Spleen (tissue), 7 donors: ENCODE results near the gene ZNF780A.

Experiments used
- CTCF ChIP-seq, 11 experiments: fragments of 200-600 bp in 7 of 11; fragments of 450-650 bp in 4 of 11; sonication (generic) in 4 of 11; IDR thresholded peaks in 8 of 11; conservative IDR thresholded peaks in 3 of 11; 1 replicate in 7 of 11; 2 replicates in 4 of 11; pipeline versions ENCODE4 v1.4.0 to v1.8.0; 2016 to 2021; ENCODE audit warnings: antibody characterized with exemption in 11 of 11, inconsistent platforms in 4 of 11, mild to moderate bottlenecking in 1 of 11
- POLR2A ChIP-seq, 3 donors: fragments of 450-650 bp; IDR thresholded peaks; one replicate each; pipeline ENCODE4 v1.5.1; 2017; ENCODE audit warnings: antibody characterized with exemption in 3 of 3, mild to moderate bottlenecking in 1 of 3
- donor health status: DM: no; HTN: no; CAD: no; lungs with moderate emphysema.
- donor health status: DM: no; HTN: no; CAD: no.
- donor health status: DM: no; HTN: no; CAD: no.

DNA sequence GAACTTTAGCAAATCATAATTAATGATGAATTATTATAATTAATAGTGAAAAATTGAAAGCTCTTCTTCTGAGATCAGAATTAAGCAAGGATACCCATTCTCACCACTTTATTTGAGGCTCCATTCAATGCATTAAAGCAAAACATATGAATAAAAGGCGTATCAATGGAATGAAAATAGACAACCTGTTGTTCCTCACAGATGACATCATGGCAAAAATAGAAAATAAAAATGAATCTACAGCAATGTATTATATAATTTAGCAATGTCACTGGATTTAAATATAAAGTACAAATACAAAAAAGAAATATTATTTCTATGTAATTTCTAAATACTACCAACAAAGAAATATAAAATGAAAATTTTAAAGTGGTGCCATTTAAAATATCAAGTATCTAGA is 11.1 kb upstream of the ZNF780A start:
- TF ChIP-seq CTCF (IDR thresholded peaks at IDR 0.05 in 8 of 11, conservative IDR thresholded peaks at IDR 0.05 in 3 of 11) (no peak), POLR2A (IDR thresholded peaks at IDR 0.05) (no peak)
